Esophagus muscularis mucosa (tissue), 4 donors: ENCODE measurements around the gene POU3F1. TPM values are rescaled to one million over a fixed set of nuclear protein-coding genes. Genes with fewer than 3 reads are reported as not detected.
A peak's percentile ranks its signal among the peaks of the same experiment; 100 is the strongest.

Source experiments
- DNase-seq: peaks from one replicate; pipeline ENCODE4 v3.0.0-alpha.2; 2017; ENCODE audit errors: extremely low spot score
- H3K27ac ChIP-seq, 4 donors: fragments of 200-600 bp; sonication (generic); replicated peaks in 1 of 4; 1 replicate in 3 of 4; 2 replicates in 1 of 4; pipeline ENCODE4 v1.5.1; 2016 to 2019; ENCODE audit warnings: mild to moderate bottlenecking in 1 of 4
- H3K27me3 ChIP-seq, 4 donors: fragments of 200-600 bp; sonication (generic); one replicate each; pipeline versions ENCODE4 v1.5.1 to v1.6.0; 2016 to 2019
- H3K36me3 ChIP-seq, 4 donors: fragments of 200-600 bp; sonication (generic); one replicate each; pipeline ENCODE4 v1.5.1; 2016 to 2019
- H3K4me1 ChIP-seq, 4 donors: fragments of 200-600 bp; sonication (generic); one replicate each; pipeline ENCODE4 v1.5.1; 2016 to 2019
- H3K4me3 ChIP-seq, 4 donors: fragments of 200-600 bp; sonication (generic); 1 replicate in 2 of 4; 2 replicates in 2 of 4; pipeline ENCODE4 v1.5.1; 2016 to 2019; ENCODE audit warnings: mild to moderate bottlenecking in 4 of 4, moderate library complexity in 1 of 4
- H3K9me3 ChIP-seq, 4 donors: fragments of 200-600 bp; sonication (generic); 1 replicate in 3 of 4; 2 replicates in 1 of 4; pipeline ENCODE4 v1.5.1; 2016 to 2019
- EP300 ChIP-seq: sonication (generic); formaldehyde crosslinking; IDR thresholded peaks from one replicate; pipeline ENCODE4 v1.6.1; 2017; ENCODE audit warnings: antibody characterized with exemption
- POLR2A ChIP-seq: fragments of 450-650 bp; IDR thresholded peaks from one replicate; pipeline ENCODE4 v1.6.1; 2017; ENCODE audit warnings: antibody characterized with exemption, moderate library complexity, mild to moderate bottlenecking, low read depth
- POLR2AphosphoS5 ChIP-seq, 2 donors: sonication (generic); formaldehyde crosslinking; IDR thresholded peaks; one replicate each; pipeline ENCODE4 v1.6.1; 2017; ENCODE audit warnings: antibody characterized with exemption in 2 of 2
- WGBS: methylation state at CpG from one replicate; pipeline ENCODE4 v1.1.5; 2018; 5-methylcytosine and 5-hydroxymethylcytosine counted together
- intact Hi-C: fragments of 100-400 bp; cut with DNase I; formaldehyde crosslinking; loops from one replicate; pipeline ENCODE4 v1.15.1; 2023
- total RNA-seq, 4 donors: library from RNA; depleted of rRNA; stranded (reverse); fragments of >200 nt; gene quantifications; one replicate each; pipeline versions ENCODE4 v1.1.0 to v1.2.1, GENCODE V29; 2016
- TF ChIP-seq, protein P1 (sequence below), 3 experiments: fragments of 200-600 bp in 2 of 3; fragments of 450-650 bp in 1 of 3; sonication (generic) in 2 of 3; IDR thresholded peaks; one replicate each; pipeline ENCODE4 v1.5.1; 2017 to 2019; ENCODE audit warnings: antibody characterized with exemption in 3 of 3, mild to moderate bottlenecking in 2 of 3, moderate library complexity in 1 of 3

The POU3F1 gene
- total RNA-seq, 4 donors from 2014 or later = 0.29 to 1.3 (median 0.33) TPM; not detected in 1

DNA sequence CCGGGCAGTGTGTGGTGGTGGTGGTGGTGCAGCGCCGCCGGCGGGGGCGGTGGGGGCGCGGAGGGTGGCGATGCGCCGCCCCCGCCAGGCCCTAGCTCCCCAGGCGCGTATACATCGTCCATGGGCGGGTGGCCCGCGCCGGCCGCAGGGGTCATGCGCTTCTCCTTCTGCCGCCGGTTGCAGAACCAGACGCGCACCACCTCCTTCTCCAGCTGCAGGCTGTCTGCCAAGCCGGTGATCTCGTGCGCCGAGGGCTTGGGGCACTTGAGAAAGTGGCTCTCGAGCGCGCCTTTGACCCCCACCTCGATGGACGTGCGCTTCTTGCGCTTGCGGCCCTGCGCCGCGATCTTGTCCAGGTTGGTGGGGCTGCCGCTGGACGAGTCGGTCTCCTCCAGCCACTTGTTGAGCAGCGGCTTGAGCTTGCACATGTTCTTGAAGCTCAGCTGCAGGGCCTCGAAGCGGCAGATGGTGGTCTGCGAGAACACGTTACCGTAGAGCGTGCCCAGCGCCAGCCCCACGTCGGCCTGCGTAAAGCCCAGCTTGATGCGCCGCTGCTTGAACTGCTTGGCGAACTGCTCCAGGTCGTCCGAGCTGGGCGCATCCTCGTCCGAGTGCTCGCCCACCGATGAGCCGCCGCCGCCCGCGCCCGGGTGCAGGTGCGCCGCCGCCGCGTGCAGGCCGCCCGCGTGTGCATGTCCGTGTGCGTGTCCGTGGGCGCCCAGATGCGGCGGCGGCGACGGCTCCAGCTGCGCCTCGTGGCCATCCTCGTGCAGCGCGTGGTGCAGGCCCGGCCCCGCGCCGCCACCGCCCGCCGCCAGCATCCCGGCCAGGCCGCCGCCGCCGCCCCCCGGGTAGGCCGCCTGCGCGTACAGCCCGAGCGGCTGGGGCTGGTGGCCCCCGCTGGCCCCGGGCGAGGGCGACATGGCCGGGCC is 926 bp downstream of the POU3F1 start:
- WGBS = 3% methylated on average over 13 of the region's 115 CpGs
- Histone ChIP-seq H3K36me3 (no peaks in the 10 kb centered on the region), H3K27ac (no peak overlapping the region), H3K27me3 (peaks cover 5 to 58% (median 44%) of the 10 kb centered on the region in 4 donors), H3K9me3 (no peaks in the 10 kb centered on the region), H3K4me3 (peak overlapping the region; percentile 64 to 80 (median 73)), H3K4me1 (peaks cover 29 to 41% (median 36%) of the 10 kb centered on the region in 4 donors)
- intact Hi-C loops = no loop called here
- TF ChIP-seq POLR2AphosphoS5 (IDR thresholded peaks at IDR 0.05) = no peak
- no peak for TF ChIP-seq EP300
- no peak for TF ChIP-seq POLR2A
- TF ChIP-seq, protein P1, sequence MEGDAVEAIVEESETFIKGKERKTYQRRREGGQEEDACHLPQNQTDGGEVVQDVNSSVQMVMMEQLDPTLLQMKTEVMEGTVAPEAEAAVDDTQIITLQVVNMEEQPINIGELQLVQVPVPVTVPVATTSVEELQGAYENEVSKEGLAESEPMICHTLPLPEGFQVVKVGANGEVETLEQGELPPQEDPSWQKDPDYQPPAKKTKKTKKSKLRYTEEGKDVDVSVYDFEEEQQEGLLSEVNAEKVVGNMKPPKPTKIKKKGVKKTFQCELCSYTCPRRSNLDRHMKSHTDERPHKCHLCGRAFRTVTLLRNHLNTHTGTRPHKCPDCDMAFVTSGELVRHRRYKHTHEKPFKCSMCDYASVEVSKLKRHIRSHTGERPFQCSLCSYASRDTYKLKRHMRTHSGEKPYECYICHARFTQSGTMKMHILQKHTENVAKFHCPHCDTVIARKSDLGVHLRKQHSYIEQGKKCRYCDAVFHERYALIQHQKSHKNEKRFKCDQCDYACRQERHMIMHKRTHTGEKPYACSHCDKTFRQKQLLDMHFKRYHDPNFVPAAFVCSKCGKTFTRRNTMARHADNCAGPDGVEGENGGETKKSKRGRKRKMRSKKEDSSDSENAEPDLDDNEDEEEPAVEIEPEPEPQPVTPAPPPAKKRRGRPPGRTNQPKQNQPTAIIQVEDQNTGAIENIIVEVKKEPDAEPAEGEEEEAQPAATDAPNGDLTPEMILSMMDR (IDR thresholded peaks at IDR 0.05) = no peak
- no peak for DNase-seq

DNA sequence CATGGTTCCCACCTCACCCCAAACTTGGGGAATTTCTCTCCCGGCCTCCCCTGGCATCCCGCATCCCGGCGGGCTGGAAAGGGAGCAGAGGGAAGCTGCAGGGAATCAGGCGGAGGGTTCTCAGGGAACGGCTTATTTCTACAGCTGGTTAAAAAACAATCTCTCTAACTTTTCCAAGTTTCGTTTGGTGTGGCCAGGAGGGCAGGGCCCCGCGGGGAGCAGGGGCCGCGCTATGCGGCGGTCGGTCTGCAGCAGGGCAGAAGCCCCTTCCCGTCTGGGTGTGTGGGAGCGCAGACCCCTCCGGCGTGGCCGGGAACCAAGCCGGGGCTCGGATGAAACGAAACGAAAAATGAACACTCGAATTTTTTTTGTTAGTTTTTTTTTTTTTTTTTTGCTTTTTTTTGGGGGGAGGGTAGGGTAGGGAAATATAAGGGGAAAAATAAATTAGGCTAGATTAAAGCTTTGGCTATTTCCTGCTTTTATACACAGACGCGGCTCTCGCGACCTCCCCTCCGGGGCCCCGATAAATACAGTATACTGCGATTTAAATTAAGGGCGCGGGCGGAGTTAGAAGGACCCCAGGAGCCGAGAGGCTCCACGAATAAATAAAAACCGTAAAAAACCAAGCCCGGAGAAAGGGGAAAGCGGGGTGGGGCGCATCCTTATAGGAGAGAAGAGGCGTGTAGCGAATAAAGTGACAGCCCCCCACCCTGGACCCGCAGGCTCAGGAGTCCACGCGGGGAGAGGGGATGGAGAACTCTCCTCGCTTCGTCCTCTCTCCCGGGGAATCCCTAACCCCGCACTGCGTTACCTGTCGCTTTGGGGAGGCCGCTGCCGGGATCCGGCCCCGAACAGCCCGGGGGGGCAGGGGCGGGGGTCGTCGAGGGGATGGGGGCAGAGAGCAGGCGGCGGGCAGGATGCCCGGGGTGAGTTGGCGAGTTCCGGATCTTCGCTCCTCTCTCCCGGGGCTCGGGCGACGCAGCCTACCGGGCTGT is 2.1 kb downstream of the POU3F1 start:
- peaks cover 5 to 70% (median 45%) of the 10 kb centered on the region in 4 donors for H3K27me3 ChIP-seq
- no peak overlapping the region for H3K27ac ChIP-seq
- 7% methylated on average over 56 of the region's 70 CpGs for WGBS
- DNase-seq = no peak
- intact Hi-C loops = no loop called here
- H3K36me3 ChIP-seq = no peaks in the 10 kb centered on the region
- peak overlapping the region; percentile 3 to 80 (median 50) for H3K4me3 ChIP-seq
- H3K4me1 ChIP-seq = peaks cover 29 to 41% (median 36%) of the 10 kb centered on the region in 4 donors
- TF ChIP-seq POLR2AphosphoS5 (IDR thresholded peaks at IDR 0.05) (no peak), POLR2A (no peak), EP300 (no peak)
- TF ChIP-seq, protein P1 (IDR thresholded peaks at IDR 0.05) = no peak
- no peaks in the 10 kb centered on the region for H3K9me3 ChIP-seq

DNA sequence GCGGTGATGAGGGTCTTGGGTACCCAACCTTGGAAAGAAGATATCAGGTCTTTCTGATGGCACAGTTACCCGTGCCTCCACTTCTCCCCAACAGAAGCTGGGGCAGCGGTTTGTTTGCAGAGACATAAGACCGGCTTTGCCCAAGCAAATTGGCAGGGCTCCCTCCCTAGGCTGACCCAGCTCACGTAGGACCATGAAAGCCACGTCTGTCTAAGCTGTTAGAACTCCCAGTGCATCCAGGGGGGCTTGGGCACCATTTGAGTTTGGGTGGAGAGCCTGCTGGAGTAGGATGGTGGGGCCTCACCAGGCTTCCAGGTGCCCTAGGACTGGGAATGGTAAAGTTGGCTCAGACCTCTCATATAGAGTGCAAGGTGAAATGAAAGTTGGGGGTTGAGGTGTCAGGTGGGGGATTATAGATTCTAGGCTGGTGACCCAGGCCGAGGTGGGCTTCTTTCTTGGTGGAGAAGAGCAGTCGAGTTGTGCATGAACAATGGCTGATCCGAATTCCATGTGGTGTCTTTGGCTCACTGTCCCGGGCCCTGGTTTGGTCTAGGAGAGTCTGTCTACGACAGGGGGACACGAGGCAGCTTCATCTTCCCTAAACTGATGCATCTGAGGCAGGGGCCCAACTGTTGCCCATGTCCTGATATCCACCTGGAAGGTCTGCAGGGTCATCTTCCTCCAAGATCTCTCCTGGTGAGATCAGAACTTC is 3.4 kb downstream of the POU3F1 start:
- Histone ChIP-seq H3K9me3 (no peaks in the 10 kb centered on the region), H3K27me3 (peaks cover 5 to 80% (median 46%) of the 10 kb centered on the region in 4 donors), H3K4me1 (peaks cover 29 to 40% (median 35%) of the 10 kb centered on the region in 4 donors), H3K36me3 (no peaks in the 10 kb centered on the region), H3K27ac (no peak overlapping the region), H3K4me3 (no peak overlapping the region)
- WGBS = 90% methylated on average over 9 of the region's 12 CpGs
- DNase-seq = no peak
- TF ChIP-seq, protein P1 (IDR thresholded peaks at IDR 0.05) = no peak
- TF ChIP-seq POLR2AphosphoS5 (IDR thresholded peaks at IDR 0.05) (no peak), POLR2A (no peak), EP300 (no peak)
- intact Hi-C loops = no loop called here
